ENCODE data around the gene GCC2. TPM values are rescaled to one million over a fixed set of nuclear protein-coding genes. Genes with fewer than 3 reads are reported as not detected.

The GCC2 gene
- total and polyA plus RNA-seq, 2 of the 8 experiments (the other 6 are each of a cell fraction or from before 2014, with no cell fraction given), result 4.6 to 54.9 TPM

DNA sequence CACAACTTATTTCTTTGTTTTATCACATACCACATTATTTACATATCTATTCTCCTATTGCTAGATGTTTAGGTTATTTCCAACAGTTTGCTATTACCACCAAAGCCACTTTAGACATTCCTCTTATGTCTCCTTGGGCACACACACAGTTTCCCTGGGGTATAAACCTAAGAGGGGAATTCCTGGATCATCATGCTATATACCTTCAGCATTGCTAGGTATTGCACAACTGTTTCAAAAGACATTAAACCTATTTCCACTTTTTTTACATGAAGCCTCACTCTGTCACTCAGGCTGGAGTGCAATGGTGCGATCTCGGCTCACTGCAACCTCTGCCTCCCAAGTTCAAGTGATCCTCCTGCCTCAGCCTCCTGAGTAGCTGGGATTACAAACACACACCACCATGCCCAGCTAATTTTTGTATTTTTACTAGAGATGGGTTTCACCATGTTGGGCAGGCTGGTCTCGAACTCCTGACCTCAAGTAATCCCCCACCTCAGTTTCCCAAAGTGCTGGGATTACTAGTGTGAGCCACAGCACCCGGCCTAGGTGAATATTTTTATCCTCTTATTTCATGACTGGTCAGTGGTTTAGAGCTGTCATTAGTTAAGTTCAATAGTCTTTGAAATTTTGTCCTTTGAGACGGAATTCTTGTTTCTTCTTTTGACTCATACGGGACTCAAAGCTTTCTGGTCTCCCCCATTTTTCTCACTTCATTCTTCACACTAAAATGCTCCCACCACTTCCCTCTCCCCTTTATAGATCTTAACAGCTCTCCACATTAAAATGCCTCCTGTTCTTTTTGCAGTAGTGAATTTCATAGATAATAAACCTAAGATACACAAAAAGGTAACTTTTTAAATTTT is 40.9 kb upstream of the GCC2 start:
- peaks cover 0 to 5% (median under 1%) of the 10 kb centered on the region in 4 experiments; a peak in 1 of 7 replicates for H3K4me1 ChIP-seq (replicated peaks in 1 of 4; ENCODE audit: control insufficient read depth in 3 of 4, insufficient read depth in 4 of 4, low read length in 3 of 4)
- no peak overlapping the region for H2AK5ac ChIP-seq (ENCODE audit: low read depth, low read length)
- no peak overlapping the region for H2BK120ac ChIP-seq (replicated peaks; ENCODE audit: low read depth, low read length)
- no peak overlapping the region for H2AFZ ChIP-seq (ENCODE audit: low read length)
- H3K18ac ChIP-seq (ENCODE audit: extremely low read depth, low read length), result no peak overlapping the region
- no peak overlapping the region for H2BK5ac ChIP-seq (ENCODE audit: low read depth, low read length)
- H3K27ac ChIP-seq (ENCODE audit: low read depth, low read length), result no peak overlapping the region
- no peaks in the 10 kb centered on the region for H4K20me1 ChIP-seq (replicated peaks in 1 of 2; ENCODE audit: control insufficient read depth in 1 of 2, insufficient read depth in 2 of 2, low read length in 2 of 2)
- no peak for TF ChIP-seq ATF3 (IDR thresholded peaks at IDR 0.05; ENCODE audit: insufficient read depth, low read depth, low read length)
- no peak for TF ChIP-seq TAF1 (IDR thresholded peaks at IDR 0.05; ENCODE audit: low read depth, low read length)
- TF ChIP-seq CTBP2 (IDR thresholded peaks at IDR 0.05; ENCODE audit: borderline replicate concordance, insufficient read depth, insufficient read length, low read length), result no peak
- no peak for TF ChIP-seq JUN (IDR thresholded peaks at IDR 0.05; ENCODE audit: low read depth, low read length)
- no peak for TF ChIP-seq SP1 (IDR thresholded peaks at IDR 0.05; ENCODE audit: low read depth, low read length)
- TF ChIP-seq ZNF274 (IDR thresholded peaks at IDR 0.05; ENCODE audit: borderline replicate concordance, extremely low read depth, low read length), result no peak
- no peak for TF ChIP-seq NANOG (IDR thresholded peaks at IDR 0.05; ENCODE audit: insufficient read depth, low read depth, low read length, poor library complexity, severe bottlenecking)
- H2BK20ac ChIP-seq (ENCODE audit: low read length), result no peak overlapping the region
- CTCF ChIA-PET (ENCODE audit: partially characterized antibody), result no interaction called here
- DNase-seq (ENCODE audit: low read depth in 1 of 2, low spot score in 2 of 2) (no peak), FAIRE-seq (no peak)
- no peaks in the 10 kb centered on the region for H3K36me3 ChIP-seq (ENCODE audit: control insufficient read depth in 2 of 4, insufficient read depth in 4 of 4, low read length in 3 of 4)
- H3K23ac ChIP-seq (ENCODE audit: insufficient read length), result no peak overlapping the region
- no peak overlapping the region for H3K14ac ChIP-seq (ENCODE audit: insufficient read length)
- POLR2A ChIA-PET (ENCODE audit: partially characterized antibody), result no interaction called here
- H3K79me2 ChIP-seq (ENCODE audit: control insufficient read depth in 1 of 2, insufficient read depth in 2 of 2, low read length in 2 of 2), result no peaks in the 10 kb centered on the region
- no peak overlapping the region for H3K4ac ChIP-seq (replicated peaks; ENCODE audit: insufficient read length, low read depth, low read length)
- H3K4me2 ChIP-seq (ENCODE audit: insufficient read depth in 1 of 2, low read depth in 2 of 2, low read length in 2 of 2), result no peak overlapping the region
- H3K79me1 ChIP-seq (ENCODE audit: low read depth, low read length), result no peaks in the 10 kb centered on the region
- no peak overlapping the region for H4K5ac ChIP-seq (ENCODE audit: insufficient read length, low read depth, low read length)
- no peak overlapping the region for H3K9ac ChIP-seq (replicated peaks in 1 of 4; ENCODE audit: extremely low read depth in 1 of 4, low read depth in 3 of 4, low read length in 3 of 4)
- no peaks in the 10 kb centered on the region for H3K27me3 ChIP-seq (replicated peaks in 1 of 4; ENCODE audit: control insufficient read depth in 3 of 4, extremely low read depth in 1 of 4, insufficient read depth in 3 of 4, low read length in 3 of 4)
- no peak overlapping the region for H3K56ac ChIP-seq (replicated peaks; ENCODE audit: insufficient read length, low read depth, low read length)
- no peaks in the 10 kb centered on the region; the same call in 1 of the 2 replicates for H3K23me2 ChIP-seq (ENCODE audit: low read depth, low read length)
- H4K8ac ChIP-seq (ENCODE audit: extremely low read depth, insufficient read depth, low read length), result no peak overlapping the region
- H2BK12ac ChIP-seq (ENCODE audit: low read depth, low read length), result no peak overlapping the region
- WGBS, 2 experiments (ENCODE audit: extremely low coverage in 1 of 2, insufficient coverage in 1 of 2, insufficient read length in 1 of 2, insufficient replicate concordance in 2 of 2, low coverage in 1 of 2, low lambda C conversion rate in 2 of 2, missing lambda C conversion rate in 1 of 2), result 92% methylated on average over 6 of the region's 6 CpGs; no CpG with 5 or more reads in 1 of the 2 experiments
- no peak overlapping the region for H2BK15ac ChIP-seq (ENCODE audit: low read length)
- no peaks in the 10 kb centered on the region for H3K9me3 ChIP-seq (ENCODE audit: insufficient read depth in 2 of 2, low read depth in 1 of 2, low read length in 1 of 2)
- no peak overlapping the region for H3K4me3 ChIP-seq (ENCODE audit: extremely low read depth in 1 of 4, insufficient read depth in 2 of 4, low read depth in 3 of 4, low read length in 4 of 4)
- H4K91ac ChIP-seq (replicated peaks; ENCODE audit: insufficient read length, low read length), result no peak overlapping the region
